K562 (cell line): ENCODE measurements around the gene ANO3. TPM values are rescaled to one million over a fixed set of nuclear protein-coding genes. Genes with fewer than 3 reads are reported as not detected.

ENCODE experiments used
- polyA plus RNA-seq, 8 experiments: library from polyadenylated mRNA; depleted of rRNA in 4 of 8; stranded (reverse) in 5 of 8; unstranded in 3 of 8; fragments of >200 nt; fragmentation: Nextera tagmentation in 2 of 8; fragmentation: Illumina TruSeq in 1 of 8; extraction: Ambion mirVana in 2 of 8; extraction: Trizol in 1 of 8; gene quantifications; 2 replicates each; pipeline versions ENCODE4 v1.2.1 to v1.2.3, GENCODE V29; 2011 to 2014; ENCODE audit warnings: inconsistent platforms in 1 of 8, missing spikeins in 1 of 8
- total RNA-seq, 7 experiments: library from RNA; depleted of rRNA in 6 of 7; stranded (reverse); fragments of >200 nt in 6 of 7; fragmentation: Illumina TruSeq in 2 of 7; extraction: Trizol in 2 of 7; gene quantifications; 2 replicates each; pipeline versions ENCODE4 v1.2.1 to v1.2.3, GENCODE V29; 2011 to 2021; ENCODE audit warnings: low replicate concordance in 1 of 7

Gene ANO3
- total and polyA plus RNA-seq, 9 of the 15 experiments (the other 6 are each of a cell fraction or from before 2014, with no cell fraction given) = 0.01 to 0.13 (median 0.04) TPM; not detected in 1

Other genes with a start within 250 kb of the ANO3 start
- 0.36 and 0.41 TPM in 2 replicates for gene MUC15, start 240.1 kb downstream of the ANO3 start, total RNA-seq (2014; rRNA removed)
- gene MUC15, start 240.1 kb downstream of the ANO3 start, total RNA-seq (2014; rRNA removed; fragmentation: Illumina TruSeq; extraction: Trizol) = 0.48 and 0.84 TPM in 2 replicates
- 0.90 and 1.0 TPM in 2 replicates for gene MUC15, start 240.1 kb downstream of the ANO3 start, total RNA-seq (2015; rRNA removed; fragmentation: Illumina TruSeq; extraction: Trizol)
- 0.49 and 0.69 TPM in 2 replicates for gene MUC15, start 240.1 kb downstream of the ANO3 start, total RNA-seq (2021)
- gene MUC15, start 240.1 kb downstream of the ANO3 start, polyA plus RNA-seq (2011; rRNA removed) = 0.23 TPM in 1 of 2 replicates, not detected in the other
- gene MUC15, start 240.1 kb downstream of the ANO3 start, polyA plus RNA-seq (2014; fragmentation: Illumina TruSeq; extraction: Trizol) = 0.76 and 1.4 TPM in 2 replicates
- under 1 TPM; 0.46 to 0.59 TPM for gene MUC15, start 240.1 kb downstream of the ANO3 start, polyA plus RNA-seq (2014; fragmentation: Nextera tagmentation; extraction: Ambion mirVana)
- gene MUC15, start 240.1 kb downstream of the ANO3 start, polyA plus RNA-seq (2014; rRNA removed) = 0.59 and 0.72 TPM in 2 replicates